Activated CD4-positive, alpha-beta T cell treated with anti-CD3 and anti-CD28 coated beads for 1 hour (primary cell): ENCODE data around the gene OGFOD2.
"Not testable (repeated sequence)": the region's sequence is repeated elsewhere in the genome, so short reads cannot be mapped to it uniquely, and the experiment has no call there.

Experiments used
- DNase-seq: peaks from one replicate; pipeline ENCODE4 v3.0.0-alpha.2; 2020

The OGFOD2 gene

DNA sequence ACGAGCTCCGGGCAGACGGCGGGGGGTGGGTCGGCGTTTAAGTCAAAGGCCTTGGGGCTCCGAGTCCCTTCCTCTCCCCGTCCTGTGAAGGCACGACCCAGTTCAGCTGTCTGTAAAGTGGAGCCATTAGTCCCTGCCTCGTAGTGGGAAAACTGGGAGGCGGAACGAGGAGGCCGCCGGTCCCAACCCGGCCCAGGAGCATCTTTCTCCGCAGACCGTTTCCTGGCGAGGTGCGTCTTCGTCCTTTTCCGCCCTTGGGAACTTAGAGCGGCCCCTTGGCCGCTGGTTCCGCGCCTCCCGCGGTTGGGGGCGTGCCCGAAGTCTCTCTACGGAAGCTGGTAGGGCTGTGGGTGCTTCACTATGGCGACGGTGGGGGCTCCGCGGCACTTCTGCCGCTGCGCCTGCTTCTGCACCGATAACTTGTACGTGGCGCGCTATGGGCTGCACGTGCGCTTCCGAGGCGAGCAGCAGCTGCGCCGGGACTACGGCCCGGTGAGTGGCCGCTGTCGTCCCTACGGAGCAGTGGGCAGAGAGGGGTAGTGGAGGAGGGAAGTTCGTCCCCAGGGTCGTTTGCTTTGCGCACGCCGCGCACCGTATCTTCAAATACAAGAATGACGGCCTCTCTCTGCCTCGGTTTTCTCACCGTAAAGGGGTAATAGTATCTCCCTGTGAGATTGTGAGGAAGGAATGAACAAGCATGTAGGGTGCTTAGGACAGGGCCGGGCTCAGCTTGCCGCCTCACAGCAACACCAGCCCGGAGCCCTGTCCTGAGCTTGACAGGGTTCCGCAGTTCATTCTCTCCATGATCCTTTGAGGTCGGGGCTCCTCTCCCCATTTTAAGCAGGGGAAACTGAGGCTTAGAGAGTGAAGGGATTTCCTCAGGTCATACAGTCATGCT, at the start of gene OGFOD2:
OGFOD2 (plus strand) TSS at position 353 of the 898 bp plus-strand sequence; CDS start at position 361, 8 bp downstream.
- peak; percentile 87 for DNase-seq

DNA sequence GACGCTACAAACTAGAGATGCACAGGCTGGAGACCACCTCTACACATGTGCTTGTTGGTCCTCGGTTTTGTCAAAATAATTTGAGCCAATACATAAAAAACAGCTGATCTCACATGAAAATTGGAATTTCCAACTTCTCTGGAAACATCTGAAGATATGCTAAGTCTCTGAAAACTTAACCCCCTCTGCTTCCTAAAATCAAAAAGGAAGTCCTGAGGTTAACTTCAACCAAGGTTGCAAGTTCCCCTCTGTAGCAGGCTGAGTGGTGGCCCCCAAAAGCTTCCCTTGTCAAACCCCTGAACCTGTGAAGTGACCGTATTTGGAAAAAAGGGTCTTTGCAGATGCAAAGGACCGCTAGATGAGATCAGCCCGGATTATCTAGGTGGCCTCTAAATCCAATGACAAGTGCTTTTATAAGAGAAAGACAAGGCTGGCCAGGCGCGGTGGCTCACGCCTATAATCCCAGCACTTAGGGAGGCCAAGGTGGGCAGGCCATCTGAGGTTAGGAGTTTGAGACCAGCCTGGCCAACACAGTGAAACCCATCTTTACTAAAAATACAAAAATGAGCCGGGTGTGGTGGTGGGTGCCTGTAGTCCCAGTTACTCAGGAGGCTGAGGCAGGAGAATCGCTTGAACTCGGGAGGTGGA, 47.2 kb upstream of the OGFOD2 start:
- DNase-seq, result no peak

DNA sequence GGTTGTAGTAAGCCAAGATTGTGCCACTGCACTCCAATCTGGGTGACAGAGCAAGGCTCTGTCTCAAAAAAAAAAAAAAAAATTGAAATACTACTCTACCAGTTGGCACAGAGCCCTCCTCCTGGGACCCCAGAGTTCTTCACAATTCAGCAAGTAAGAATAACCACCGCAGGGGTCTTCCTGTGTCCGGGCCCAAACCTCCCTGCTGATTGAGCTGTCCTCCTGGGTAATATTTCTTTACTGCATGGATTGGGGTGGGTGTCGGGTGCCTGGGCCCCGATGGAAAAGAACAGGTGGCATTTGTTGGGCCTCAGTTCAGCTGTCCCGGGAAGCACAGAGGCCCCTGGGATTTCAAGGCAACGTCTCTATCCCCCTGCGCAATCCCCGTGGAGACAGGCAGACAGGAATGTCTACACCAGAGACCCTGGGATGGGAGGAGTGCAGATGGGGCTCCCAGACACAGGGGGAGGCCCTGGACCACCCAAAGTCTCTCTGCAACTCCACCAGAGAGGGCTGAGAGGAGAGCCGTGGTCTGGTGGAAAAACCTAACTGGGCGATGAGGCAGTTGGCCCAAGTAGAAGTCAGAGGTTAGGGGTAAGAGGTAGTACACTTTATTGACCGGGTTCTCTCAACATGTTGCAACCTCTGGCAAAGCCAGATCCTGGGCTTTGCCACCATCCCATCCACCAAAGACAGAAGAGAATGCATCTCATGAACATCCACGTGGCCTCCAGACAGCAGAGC, 46.5 kb upstream of the OGFOD2 start:
- DNase-seq, result no peak

DNA sequence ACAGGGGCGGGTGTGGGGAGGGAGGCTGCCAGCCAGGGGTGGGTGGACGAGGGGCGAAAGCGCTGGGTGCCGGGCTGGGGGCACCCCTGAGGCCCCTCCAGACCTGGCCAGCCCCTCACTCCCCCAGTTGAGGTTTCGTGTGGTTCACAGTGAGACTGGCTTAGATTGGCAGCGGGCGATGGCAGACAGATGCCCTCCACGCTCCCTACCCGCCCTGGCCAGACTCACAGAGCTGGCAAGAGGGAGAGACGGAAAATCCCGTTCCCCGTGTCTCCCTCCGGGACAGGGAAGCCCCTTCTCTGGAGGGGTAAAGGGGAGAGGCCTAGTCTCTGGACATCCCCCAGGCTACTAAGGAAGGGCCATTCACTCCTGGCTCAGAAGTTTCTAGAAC, 45.9 kb upstream of the OGFOD2 start:
- no peak for DNase-seq

DNA sequence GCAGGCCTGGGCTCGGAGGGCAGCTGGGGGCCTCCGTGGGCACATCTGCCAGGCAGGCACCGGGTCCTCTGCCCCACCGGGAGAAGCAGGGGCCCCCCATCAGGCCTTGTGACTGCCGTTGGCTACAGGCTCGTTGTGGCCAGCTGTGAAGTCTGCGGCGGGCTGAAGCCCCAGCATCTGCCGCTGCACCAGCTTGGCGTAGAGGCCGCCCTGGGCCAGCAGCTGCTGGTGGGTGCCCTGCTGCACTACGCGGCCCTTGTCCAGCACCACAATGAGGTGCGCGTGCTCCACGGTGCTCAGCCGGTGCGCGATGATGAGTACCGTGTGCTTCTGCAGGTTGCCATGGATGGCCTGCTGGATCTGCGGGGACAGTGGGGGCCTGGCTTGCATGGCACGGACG, 45.2 kb upstream of the OGFOD2 start:
- no peak for DNase-seq

DNA sequence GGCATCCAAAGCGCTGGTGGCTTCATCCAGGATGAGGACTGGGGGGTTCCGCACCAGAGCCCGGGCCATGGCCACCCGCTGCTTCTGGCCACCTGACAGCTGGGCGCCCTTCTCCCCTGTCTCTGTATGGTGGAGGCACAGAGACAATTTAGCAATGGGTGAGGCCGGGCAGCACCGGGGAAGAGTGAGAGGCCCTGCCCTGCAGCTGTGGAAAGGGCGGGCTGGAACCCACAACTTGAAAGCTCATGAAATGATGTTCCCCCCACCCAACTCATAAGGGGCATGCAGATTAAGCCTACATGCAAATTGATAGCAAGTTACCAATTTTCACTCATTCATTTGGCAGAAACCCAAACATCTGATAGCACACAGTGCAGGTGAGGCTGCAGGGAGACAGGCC, 42.8 kb upstream of the OGFOD2 start:
- no peak for DNase-seq

DNA sequence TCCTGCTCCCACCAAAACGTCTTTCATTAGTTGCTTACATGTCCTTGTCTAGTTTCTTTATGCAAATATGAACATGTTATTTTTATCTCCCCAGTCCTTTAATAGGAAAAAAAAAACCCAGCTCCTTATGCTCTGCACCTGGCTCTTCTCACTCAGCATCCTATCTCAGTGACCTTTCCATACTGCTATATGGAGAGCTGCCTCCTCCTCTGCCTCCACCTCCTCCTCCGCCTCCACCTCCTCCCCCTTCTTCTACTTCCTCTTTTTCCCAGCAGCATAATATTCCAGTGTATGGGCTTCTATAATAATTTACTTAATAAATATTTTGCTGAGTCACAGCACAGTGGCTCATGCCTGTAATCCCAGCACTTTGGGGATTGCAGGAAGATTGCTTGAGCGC, 40.3 kb upstream of the OGFOD2 start:
- DNase-seq, result no peak

DNA sequence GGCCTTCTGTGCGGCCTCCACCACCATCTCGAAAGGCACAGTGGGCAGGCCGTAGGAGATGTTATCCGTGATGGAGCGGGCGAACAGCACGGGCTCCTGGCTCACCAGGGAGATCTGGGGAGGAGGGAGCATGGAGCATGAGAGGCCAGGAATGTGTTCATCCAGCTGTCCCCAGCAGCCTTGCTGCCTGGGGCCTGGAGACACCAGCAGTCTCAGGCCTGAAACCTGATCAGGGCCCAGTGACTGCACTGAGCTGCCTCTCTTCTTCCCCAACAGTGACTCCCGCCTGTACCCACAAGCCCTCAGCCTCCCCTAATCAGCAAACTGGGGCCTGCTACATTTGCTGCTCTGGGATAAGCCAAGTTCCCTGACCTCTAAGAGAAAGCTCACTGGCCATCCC, 39.7 kb upstream of the OGFOD2 start:
- DNase-seq, result no peak

DNA sequence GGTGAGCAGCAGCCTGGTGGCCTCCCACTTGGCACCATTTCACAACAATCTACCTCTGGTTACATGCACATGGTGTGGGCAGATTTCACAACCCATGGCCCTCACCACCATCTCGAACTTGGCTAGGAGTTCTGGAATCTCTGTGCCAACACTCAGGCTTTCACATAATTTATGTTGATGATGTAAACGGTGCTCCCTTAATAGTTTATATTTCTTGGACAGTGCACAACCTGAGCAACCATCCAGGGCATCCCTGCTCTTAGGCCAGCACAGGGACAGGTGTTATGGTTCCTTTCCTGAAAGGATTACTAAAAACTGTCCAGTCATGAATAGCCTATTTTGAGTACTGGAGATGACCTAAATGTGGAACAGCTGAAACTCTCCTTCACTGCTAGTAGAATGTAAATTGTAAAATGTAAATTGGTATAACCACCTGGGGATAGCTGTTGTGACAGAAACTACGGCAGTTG, 37.4 kb upstream of the OGFOD2 start:
- DNase-seq, result no peak

DNA sequence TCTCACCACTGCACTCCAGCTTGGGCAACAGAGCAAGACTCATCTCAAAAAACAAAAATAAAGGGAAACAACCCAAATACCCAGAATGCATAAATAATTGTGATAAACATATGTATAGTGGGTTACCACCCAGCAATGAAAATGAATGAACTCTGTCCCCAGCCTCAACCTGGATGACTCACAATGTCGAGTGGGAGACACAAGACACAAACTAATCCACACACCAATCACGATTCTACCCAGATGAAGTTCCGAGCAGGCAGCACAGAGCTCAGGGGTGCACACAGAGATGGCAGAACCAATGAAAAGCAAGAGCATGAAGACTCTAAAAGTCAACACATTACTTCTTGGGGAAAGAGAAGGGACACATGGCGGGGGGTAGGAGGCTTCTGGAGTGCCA, 35.9 kb upstream of the OGFOD2 start:
- no peak for DNase-seq

DNA sequence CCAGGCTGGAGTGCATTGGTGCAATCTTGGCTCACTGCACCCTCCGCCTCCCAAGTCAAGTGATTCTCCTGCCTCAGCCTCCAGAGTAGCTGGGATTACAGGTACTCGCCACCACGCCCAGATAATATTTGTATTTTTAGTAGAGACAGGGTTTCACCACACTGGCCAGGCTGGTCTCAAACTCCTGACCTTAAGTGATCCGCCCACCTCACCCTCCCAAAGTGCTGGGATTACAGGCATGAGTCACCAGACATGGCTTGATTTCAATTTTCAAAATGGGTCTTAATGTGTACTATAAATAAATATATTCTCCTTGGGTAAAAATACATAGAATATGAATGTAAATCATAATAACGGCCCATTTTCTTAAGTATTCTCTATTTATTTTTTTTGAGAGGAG, 33.7 kb upstream of the OGFOD2 start:
- DNase-seq, result not testable (repeated sequence)

DNA sequence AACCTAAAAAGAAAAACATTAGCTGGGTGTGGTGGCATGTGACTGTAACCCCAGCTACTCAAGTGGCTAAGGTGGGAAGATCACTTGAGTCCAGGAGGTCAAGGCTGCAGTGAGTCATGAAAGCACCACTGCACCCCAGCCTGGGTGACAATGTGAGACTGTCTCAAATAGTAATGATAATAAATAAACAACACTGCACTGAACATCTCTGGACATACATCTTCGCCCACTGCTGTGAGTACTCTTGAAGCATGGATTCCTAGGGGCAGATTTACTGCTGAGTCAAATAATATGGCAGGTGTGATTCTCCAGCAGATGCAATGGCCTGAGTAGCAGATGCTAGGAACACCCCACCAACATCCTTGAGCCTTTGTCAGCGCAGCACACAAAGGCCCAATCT, 32.4 kb upstream of the OGFOD2 start:
- no peak for DNase-seq

DNA sequence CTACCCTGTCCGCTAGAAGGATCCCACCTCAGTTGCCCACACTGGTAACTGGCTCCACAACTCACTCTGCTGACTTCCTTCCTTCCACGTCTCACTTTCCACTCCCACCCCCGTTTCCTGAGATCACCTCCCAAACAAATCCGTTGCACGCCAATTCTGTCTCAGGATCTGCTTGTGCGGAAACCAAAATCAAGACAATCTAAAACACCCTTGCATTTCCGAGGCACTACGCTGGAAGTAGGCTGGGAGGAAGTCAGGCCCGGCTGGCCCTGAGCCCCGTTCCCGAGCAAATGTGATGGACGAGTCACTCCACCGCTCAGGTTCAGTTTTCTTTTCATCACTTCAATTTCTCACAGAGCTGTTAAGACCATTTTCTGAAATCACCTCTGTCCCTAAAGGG, 31.8 kb upstream of the OGFOD2 start:
- DNase-seq, result no peak

DNA sequence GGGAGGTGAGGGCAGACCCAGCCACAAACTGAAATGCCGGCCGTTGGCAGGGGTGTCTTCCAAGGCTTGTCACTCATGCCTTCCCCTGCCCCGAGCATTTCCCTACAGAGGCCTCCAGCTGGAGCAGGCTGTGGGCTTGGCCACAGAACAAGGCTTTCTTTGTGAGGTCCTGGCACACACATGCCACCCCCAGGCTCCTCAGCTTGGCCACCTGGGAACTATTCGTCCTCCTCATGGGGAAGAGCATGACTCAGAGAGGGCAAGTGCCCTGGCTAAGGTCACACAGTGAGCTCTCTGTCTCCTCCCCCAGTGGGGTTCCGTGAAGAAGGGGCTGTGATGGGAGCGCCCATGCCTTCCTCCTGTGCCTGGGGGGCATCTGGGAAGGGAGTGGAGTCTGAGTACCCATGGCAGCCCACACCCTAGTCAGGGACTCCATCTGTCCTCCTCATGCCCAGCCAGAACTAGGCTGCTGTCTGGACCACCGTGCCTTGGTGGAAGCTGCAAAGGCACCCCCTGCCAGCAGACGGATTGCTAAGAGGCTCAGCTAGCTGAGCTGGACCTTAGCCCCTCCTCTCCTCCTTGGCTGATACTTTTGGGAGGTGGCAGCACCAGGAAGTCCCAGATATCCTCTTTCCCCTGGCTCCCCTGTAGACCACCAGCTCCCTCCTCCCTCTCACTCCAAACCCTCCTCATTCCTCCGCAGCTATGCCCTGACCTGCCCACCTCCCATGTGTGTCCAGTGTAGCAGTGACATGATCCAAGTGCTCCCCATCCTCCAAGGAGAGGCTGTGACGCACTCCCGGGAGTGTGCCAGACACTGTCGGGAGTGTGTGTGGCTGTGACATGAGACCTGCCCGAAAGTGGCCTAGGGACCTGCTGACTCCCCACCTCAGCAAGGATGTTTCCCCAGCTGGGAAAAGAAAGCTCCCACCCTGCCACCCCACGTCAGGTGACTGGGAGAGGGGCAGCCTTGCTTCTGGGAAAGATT, 30.1 kb upstream of the OGFOD2 start:
- DNase-seq, result no peak

DNA sequence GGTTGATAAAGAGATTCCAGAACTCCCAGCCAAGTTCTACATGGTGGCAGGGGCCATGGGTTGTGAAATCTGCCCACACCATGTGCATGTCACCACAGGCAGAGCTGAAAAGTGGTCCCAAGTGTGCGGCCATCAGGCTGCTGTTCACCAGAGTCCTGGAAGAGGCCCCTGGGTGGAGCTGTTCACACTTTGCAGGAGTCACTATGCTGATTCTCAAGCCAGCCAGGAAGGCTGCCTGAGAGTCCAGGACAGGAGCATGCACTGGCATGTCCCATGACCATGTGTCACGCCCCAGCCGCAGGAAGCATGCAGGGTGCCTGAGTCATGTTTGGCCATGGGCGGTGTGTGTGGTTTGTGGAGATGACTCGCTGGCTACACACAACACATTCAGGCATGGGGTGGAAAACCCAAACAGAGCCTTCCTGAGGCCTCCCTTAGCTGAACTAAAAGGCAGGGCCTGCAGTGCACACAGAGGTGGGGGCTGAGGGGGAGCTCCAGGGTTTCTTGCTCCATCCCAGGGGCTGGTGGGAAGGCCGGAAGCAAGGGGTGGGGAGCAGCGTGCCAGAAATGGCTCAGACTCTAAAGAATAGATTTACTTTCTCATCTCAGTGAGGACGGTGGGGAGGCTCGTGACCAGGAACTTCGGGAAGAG, 28.2 kb upstream of the OGFOD2 start:
- peak; percentile 55 for DNase-seq

DNA sequence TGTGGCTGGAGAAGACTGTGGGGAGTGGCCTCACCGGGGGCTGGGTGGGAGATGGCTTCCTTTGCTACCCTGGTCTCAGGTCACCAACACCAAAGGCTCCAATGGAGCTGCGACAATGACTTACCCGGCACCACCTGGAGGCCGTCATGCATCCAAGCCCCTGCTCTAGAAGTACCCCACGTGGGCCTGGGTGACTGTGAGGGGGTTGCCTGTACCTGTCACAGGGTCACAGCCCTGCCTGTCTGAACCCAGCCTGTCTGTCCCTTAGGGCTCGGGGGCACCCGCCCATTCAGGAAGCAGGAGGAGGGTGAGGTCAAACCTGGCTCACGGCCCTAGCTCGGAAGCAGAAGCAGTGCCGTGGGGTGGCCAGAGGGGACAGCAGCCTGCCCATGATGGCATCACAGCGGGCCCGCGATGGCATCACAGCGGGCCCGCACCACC, 27.7 kb upstream of the OGFOD2 start:
- no peak for DNase-seq

DNA sequence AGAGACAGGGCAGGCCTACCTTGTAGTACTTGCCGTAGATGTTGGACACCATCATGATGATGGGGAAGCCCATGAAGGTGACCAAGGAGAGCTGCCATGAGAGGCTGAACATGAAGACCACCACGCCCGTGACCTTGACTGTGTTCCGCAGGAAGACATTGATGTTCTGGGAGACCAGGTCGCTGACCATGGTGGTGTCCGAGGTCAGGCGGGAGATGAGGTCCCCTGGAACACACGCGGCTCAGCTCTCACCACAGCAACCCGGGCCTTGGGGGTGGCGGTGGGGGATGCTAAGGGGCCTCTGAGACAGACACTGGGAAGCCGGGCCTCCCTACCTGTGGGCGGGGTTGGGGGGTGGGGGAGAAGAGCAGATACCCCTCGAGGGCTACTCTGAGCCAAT, 26.4 kb upstream of the OGFOD2 start:
- DNase-seq, result no peak

DNA sequence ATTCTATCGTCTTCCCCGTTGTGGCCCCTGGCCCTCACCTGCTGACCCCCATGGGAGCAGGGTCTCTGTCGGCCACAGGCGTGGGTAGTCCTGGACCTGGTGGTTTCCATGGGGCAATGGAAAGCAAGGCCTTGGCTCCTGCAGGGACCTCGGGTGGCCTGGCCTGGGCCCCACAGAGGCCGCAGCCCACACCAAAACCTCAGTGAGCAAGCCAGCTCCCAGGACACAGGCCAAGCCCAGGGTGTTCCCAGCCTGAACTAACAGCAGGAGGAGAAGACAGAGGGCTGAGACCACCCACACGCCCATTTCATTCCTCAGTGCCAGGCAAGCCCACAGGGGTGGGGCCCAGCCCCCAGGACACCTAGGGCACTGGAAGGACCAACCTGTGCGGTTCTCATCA, 25.6 kb upstream of the OGFOD2 start:
- no peak for DNase-seq

DNA sequence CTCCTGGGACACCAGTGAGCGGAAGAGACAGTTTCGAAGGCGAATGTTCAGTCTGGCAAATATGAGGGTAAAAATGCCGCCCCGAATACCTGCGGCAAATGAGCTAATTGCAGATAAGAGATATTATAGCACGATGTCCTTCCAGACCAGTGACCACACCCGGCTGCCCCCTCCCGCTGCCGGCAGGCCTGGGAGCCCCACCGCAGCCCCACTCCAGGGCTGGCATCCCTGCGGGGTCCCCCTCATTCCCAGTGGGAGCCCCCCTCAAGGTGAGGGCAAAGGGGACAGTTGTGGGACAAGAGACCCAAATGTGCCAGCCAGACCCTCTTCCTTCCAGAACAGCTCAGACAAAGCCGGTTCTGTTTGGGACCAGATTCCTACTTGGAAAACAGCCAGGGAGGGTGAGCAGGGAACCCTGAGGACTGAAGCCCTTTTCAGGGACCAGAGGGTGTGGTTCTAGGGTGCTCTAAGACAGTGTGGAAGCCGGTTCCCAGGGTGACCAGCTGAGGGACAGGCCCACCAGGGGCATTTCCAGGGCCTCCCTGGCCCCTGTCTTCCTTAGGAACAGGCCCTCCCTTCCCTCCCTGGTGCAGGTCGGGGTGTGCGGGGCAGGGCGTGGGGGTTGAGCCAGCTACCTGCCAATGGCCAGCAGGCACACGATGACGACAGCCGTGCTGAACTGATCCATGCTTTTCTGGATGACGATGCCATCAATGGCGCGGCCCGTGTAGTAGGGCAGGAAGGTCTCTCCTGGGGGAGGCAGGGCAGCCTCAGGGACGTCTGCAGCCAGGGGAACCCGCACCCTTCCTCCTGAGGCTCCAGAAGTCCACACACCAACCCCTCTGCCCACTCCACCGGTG, 25.0 kb upstream of the OGFOD2 start:
- no peak for DNase-seq

DNA sequence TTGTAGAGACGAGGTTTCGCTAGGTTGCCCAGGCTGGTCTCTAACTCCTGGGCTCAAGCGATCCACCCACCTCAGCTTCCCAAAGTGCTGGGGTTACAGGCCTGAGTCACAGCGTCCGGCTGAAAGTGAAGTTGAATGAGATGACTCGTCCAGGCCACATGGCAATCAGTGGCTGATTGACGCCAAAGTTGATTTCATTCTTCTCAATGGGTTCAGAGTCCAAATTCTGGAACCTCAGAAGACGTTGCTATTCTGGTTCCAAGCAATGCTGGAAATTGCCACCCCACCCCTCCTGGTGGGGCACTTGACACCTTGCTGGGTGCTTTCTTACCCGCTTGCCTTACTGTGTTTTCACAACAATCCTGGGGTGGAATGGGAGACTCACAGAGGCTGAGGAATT, 23.6 kb upstream of the OGFOD2 start:
- DNase-seq, result no peak
